ENCODE results near the gene RAB33A.

RAB33A gene

DNA sequence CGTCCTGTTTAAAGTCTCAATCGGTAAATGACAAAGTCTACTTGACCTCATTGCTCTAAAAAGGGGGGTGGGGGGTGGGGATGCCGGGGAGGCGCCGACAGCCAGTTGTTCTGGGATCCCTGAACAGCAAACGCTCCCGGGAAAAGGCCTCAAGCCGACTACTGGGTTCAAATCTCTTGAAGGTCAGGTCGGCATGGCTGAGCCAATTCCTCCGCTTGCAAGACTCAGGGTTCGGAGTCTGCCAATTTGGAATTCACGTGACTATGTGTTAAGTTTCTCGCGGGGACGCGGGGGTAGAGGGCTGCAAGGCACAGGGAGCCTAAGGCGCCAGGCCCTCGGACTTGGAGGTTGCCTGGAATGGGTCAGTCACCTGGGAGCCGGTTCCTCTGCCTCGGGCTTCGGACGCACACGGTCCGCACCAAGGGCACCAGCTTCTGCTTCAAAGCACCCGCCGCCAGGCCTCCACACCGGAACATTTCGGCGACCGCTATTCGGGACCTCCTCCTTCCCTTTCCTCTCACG, 6.5 kb upstream of the RAB33A start:
- H3K9me3 Mint-ChIP-seq, result no peaks in the 10 kb centered on the region
- H3K27me3 Mint-ChIP-seq, result no peaks in the 10 kb centered on the region
- peak overlapping the region; percentile 96 for H3K27ac Mint-ChIP-seq
- H3K4me3 Mint-ChIP-seq, result peak overlapping the region; percentile 97
- peaks cover 39% of the 10 kb centered on the region for H3K4me1 Mint-ChIP-seq (ENCODE audit: low read depth)
- H3K36me3 Mint-ChIP-seq (ENCODE audit: low read depth), result peaks cover 9% of the 10 kb centered on the region

DNA sequence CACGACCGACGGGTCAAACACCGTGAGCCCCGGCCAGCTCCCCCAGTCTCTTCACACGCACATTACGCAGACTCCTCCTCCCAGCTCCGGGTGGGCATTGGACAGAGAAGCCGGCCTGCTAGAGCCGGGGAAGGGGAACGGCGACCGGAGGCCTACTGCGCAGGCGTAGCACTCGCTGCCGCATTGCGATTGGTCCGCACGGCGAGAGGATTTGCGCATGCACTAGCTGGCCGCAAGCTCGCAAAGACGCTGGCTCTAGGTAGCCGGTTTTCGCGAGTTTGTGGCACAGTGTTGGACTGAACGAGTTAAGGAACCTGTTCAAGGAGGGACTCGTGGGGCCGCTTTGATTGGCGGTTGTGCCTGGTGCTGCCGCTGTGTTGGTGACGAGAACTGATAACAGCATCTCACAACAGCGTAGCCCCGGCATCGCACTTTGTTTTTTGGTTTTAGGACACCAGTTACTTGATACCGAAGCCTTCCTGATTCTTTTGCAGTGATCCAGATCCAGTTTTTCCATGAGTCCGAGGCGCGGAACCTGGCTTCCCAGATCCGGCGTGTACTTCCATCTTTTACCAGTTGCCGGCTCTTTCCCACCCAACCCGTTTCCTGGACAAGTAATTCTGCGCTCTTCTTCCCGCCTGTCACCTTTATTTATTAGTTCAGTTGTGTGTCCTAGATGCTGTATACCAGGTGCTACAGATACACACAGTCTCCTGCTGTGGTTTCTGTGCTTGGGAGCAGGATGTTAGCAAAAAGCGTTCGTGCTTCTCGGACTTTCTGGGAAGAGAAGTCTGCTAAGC, 5.9 kb upstream of the RAB33A start, which contains the start of gene AIFM1:
Gene AIFM1, minus strand, starts transcription at position 139 of the 800 bp plus-strand sequence. CDS start 185 bp downstream, outside the sequence.
- Mint-ChIP-seq H3K27ac (peak within 1 kb of the TSS; percentile 96), H3K36me3 (ENCODE audit: low read depth) (peaks cover 9% of the 10 kb centered on the region), H3K27me3 (no peaks in the 10 kb centered on the region), H3K4me1 (ENCODE audit: low read depth) (peaks cover 45% of the 10 kb centered on the region), H3K9me3 (no peaks in the 10 kb centered on the region), H3K4me3 (peak within 1 kb of the TSS; percentile 97)

DNA sequence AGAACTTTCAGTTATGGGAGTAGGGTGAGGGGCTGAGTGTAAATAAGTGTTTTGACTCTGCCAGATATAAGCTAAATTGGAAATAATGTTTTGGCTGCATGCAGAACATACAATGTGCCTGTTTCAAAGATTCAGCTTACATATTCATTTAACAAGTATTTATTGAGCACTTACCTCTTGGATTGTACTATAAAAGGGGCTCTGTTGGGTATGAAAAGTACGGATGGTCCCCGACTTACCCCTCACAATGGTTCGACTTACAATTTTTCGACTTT, 5.3 kb upstream of the RAB33A start:
- Mint-ChIP-seq H3K27ac (peak overlapping the region; percentile 96), H3K36me3 (ENCODE audit: low read depth) (peaks cover 9% of the 10 kb centered on the region), H3K9me3 (no peaks in the 10 kb centered on the region), H3K4me1 (ENCODE audit: low read depth) (peaks cover 47% of the 10 kb centered on the region), H3K4me3 (peak overlapping the region; percentile 97), H3K27me3 (no peaks in the 10 kb centered on the region)

DNA sequence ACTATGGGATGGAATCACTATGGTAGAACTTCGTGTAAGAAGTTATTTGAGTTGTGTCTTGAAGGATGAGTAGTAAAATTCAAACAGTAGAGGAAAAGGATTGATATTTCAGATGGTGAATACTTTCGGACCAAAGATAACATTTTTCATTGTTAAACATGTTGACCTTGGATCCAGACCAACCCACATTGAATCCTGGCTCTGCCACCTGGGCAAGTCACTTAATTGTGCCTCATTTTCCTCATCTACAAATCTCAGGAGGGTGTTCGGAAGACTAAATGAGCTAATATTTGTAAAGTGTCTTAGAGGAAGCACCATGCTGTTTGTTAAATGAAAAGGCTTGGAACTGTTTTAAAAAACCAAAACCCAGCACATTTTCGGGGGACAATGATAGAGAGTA, 4.7 kb upstream of the RAB33A start:
- peak overlapping the region; percentile 96 for H3K27ac Mint-ChIP-seq
- H3K36me3 Mint-ChIP-seq (ENCODE audit: low read depth), result peaks cover 9% of the 10 kb centered on the region
- H3K9me3 Mint-ChIP-seq, result no peaks in the 10 kb centered on the region
- peaks cover 44% of the 10 kb centered on the region for H3K4me1 Mint-ChIP-seq (ENCODE audit: low read depth)
- H3K4me3 Mint-ChIP-seq, result peak overlapping the region; percentile 97
- H3K27me3 Mint-ChIP-seq, result no peaks in the 10 kb centered on the region

DNA sequence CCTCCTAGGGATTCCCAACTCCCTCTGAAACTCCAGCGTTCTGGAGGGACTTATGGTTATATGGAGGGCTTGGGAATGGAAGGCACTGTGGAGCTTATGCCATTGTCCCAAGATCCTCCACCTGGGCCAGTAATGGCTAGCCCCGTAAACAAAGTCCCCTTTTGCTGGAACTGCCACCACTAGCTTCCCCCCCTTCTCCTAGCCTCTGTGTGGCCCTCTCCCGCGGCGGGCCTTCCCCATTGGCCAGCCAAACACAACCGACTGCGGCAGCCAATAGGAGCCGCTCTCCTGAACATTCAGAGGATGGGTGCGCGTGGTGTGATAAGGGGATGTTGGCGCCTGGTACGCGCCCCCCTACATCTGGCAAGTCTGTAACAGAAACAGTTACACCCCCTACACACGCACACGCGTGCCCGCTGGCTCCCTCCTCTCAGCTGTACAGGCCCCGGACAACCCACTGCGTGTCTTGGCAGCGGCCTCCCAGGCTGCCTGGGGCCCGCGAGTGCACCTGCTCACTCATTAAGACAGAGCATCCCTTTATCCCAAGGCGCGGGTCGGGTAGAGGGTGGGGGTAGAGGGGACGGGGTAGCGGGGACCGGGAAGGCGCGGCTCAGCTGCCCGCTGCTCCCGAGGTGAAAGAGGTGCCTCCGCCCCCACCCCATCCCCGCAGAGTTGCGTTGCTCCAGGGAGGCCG, 863 bp upstream of the RAB33A start:
- Mint-ChIP-seq H3K9me3 (no peaks in the 10 kb centered on the region), H3K36me3 (ENCODE audit: low read depth) (no peaks in the 10 kb centered on the region), H3K27me3 (no peaks in the 10 kb centered on the region)

DNA sequence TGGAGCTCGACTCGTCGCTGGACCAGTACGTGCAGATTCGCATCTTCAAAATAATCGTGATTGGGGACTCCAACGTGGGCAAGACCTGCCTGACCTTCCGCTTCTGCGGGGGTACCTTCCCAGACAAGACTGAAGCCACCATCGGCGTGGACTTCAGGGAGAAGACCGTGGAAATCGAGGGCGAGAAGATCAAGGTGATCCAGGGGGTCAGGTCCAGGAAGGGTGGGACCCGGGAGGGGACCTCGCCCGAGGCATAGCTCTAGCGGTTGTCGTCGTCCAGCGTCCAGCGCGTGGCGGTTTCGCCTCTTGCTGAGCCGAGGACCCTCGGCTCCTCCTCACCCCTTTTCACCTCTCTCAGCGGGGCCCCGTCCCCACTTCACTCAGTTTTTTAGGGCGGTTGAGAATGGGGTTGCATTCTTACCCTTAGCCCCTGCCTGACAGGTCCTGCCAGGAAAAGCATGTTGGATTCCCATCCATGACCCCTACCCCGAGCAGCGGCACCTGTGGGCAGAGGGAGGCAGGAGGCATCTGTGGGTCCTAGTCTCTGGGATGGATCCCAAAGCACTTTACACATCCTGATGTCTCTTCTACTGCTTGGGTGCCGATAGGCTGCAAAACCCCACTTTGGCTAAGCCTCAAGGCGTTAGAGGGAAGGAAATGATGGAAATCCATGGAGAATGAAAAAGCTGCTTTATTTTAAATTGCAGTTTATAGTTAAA, 524 bp downstream of the RAB33A start:
- Mint-ChIP-seq H3K27me3 (no peaks in the 10 kb centered on the region), H3K36me3 (ENCODE audit: low read depth) (no peaks in the 10 kb centered on the region), H3K4me1 (ENCODE audit: low read depth) (peaks cover 52% of the 10 kb centered on the region), H3K4me3 (peak overlapping the region; percentile 91), H3K27ac (peak overlapping the region; percentile 95), H3K9me3 (no peaks in the 10 kb centered on the region)

More for the DNA sequence above, 863 bp upstream of the RAB33A start:
- Mint-ChIP-seq H3K27ac (peak overlapping the region; percentile 81), H3K4me3 (peak overlapping the region; percentile 91), H3K4me1 (ENCODE audit: low read depth) (peaks cover 46% of the 10 kb centered on the region)

DNA sequence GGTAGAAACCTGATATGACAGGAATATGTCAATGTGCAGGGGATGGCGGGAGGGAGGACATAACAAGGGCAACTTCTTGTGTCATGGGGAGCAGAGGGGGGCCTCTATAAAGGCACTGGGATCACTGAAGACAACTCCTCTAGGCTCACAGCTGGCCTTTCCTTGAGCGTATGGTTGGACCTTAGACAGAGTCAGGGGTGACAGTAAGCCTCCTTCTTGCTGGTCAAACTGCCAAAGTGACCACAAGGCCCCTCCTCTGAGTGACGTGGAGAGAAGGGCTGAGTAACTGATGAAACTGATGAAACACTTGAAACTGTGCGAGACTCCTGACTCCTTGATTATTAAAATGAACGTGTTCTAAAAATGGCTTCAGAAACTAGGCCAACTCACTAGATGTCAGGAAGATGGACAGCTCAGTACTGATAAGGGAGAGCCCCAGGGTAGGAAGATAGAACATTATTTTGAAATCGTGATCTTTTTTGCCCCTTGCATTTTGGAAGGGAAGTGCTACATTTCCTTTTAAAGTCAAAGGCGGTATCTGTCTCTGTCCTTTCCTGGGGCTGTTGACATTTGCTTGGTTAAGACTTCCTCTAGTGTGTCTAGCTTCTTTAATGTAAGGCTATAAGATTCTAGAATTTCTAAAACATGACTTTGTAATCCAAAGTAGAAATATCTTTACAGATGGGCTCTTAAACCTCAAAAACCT, 1.6 kb downstream of the RAB33A start:
- H3K4me1 Mint-ChIP-seq (ENCODE audit: low read depth), result peaks cover 62% of the 10 kb centered on the region
- H3K4me3 Mint-ChIP-seq, result peak overlapping the region; percentile 91
- H3K27me3 Mint-ChIP-seq, result no peaks in the 10 kb centered on the region
- no peaks in the 10 kb centered on the region for H3K9me3 Mint-ChIP-seq
- peak overlapping the region; percentile 95 for H3K27ac Mint-ChIP-seq
- peaks cover 8% of the 10 kb centered on the region for H3K36me3 Mint-ChIP-seq (ENCODE audit: low read depth)

DNA sequence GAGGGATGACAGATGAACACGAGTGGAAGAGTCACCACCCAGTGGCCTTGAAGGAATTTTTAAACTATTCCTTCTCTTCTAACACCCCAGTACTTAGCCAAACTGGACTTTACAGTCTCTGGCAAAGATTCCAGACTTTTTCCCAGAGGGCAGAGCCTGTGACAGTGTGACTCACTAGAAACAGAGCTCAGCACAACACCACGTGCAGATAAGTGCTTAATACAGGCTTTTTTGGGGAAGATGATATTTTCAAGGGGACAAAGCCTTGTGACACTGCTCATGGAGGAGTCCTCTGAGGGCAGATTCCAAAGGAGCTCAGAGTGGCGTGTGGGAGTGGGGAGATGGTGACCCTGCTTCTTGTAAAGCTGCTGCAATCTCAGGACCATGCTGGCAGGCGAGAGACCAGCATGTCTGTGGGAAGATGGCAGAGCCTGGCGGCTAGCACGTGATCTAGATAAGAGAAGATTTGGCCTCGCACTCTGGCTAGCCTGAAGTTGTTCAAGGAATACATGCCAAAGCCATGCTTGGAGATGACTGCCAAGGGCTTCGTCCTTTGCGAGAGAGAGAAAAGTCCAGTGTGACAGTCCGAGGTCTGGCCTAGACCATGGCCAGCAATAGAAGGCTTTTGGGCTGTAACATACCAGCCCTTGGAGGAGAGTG, 2.4 kb downstream of the RAB33A start:
- Mint-ChIP-seq H3K27ac (peak overlapping the region; percentile 95), H3K9me3 (no peaks in the 10 kb centered on the region), H3K36me3 (ENCODE audit: low read depth) (peaks cover 8% of the 10 kb centered on the region), H3K27me3 (no peaks in the 10 kb centered on the region), H3K4me1 (ENCODE audit: low read depth) (peaks cover 66% of the 10 kb centered on the region), H3K4me3 (peak overlapping the region; percentile 91)

DNA sequence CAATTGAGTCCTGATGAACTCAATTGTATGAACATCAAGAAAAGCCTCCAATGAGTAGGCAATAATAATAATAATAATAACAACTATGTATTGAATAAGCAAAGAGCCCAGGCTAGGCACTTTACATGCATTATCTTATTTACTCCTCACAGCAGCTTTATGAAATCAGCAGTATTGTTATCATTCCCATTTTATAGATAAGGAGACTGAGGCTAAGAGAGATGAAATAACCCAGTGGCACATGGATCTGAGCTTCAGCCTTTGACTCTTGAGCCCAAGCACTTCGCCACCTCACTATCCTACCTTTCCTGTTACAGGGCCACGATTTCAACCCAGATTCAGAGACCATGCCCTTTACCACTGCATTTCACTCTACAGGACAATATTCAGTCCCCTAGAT, 3.2 kb downstream of the RAB33A start:
- H3K36me3 Mint-ChIP-seq (ENCODE audit: low read depth), result peaks cover 15% of the 10 kb centered on the region
- H3K4me1 Mint-ChIP-seq (ENCODE audit: low read depth), result peaks cover 73% of the 10 kb centered on the region
- no peaks in the 10 kb centered on the region for H3K27me3 Mint-ChIP-seq
- H3K27ac Mint-ChIP-seq, result peak overlapping the region; percentile 45
- H3K9me3 Mint-ChIP-seq, result no peaks in the 10 kb centered on the region
- peak overlapping the region; percentile 41 for H3K4me3 Mint-ChIP-seq

DNA sequence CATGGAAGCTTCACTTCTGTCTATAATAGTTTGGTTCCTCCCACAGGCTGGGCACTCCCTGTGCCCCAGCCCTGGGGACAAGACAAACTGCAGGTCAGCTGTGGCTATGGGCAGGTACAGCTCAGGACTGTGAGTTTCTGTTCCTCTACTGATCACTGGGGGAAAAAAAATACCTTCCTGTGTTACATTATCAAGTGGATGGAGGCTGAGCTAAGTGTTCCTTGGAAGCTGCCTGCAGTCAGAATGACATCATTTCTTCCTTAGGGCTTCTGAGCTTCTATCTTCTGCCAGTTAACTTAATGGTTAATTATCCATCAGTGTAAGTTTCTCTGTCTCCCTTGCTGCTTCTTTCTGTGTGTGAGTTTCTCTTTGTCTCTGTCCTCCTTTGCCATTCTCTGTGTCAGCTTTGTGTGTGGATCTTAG, 4.6 kb downstream of the RAB33A start:
- Mint-ChIP-seq H3K36me3 (ENCODE audit: low read depth) (peaks cover 16% of the 10 kb centered on the region), H3K27ac (peak overlapping the region; percentile 74), H3K27me3 (no peaks in the 10 kb centered on the region), H3K4me1 (ENCODE audit: low read depth) (peaks cover 64% of the 10 kb centered on the region), H3K9me3 (no peaks in the 10 kb centered on the region), H3K4me3 (peak overlapping the region; percentile 43)

DNA sequence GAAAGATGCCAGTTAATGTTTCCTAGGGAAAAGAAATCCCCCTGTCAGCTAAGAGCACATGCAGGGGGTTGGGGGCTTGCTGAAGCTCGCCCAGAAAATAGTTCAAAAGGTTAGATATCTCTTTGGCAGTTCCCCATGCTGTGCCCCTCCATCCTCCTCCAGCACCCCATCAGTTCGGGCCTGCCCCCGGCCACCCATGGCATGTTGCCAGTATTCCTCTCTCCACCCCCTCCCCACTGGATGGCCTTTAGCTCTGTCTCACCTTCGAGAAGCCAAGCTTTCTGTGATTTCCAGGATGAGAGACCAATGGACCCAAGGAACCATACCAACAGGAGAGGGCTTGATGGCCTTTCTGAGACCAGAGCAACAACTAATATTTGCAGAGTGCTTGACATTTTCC, 5.2 kb downstream of the RAB33A start:
- Mint-ChIP-seq H3K36me3 (ENCODE audit: low read depth) (peaks cover 16% of the 10 kb centered on the region), H3K27me3 (no peaks in the 10 kb centered on the region), H3K4me1 (ENCODE audit: low read depth) (peaks cover 64% of the 10 kb centered on the region), H3K9me3 (no peaks in the 10 kb centered on the region), H3K27ac (no peak overlapping the region), H3K4me3 (no peak overlapping the region)

DNA sequence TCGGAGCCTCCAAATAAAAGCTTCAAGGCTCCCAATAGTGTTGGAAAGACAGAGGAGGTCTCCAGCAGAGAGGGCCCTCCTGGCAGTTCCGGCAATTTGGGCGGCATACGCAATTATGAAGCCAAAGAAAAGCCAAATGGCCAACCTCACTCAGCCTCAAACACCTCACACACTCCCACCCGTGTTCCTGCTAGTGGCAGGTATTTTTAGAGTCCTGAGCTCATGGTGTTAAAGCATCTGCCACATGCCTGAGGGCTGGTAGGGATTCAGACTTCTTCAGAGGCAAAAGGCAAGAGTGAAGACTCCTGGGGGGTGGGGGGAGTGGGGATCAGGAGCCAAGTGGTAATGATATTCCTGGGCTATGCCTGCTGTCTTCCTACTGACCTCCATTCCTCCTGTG, 7.4 kb downstream of the RAB33A start:
- H3K27me3 Mint-ChIP-seq, result no peaks in the 10 kb centered on the region
- peak overlapping the region; percentile 51 for H3K4me3 Mint-ChIP-seq
- peak overlapping the region; percentile 75 for H3K27ac Mint-ChIP-seq
- peaks cover 17% of the 10 kb centered on the region for H3K36me3 Mint-ChIP-seq (ENCODE audit: low read depth)
- no peaks in the 10 kb centered on the region for H3K9me3 Mint-ChIP-seq
- peaks cover 60% of the 10 kb centered on the region for H3K4me1 Mint-ChIP-seq (ENCODE audit: low read depth)

DNA sequence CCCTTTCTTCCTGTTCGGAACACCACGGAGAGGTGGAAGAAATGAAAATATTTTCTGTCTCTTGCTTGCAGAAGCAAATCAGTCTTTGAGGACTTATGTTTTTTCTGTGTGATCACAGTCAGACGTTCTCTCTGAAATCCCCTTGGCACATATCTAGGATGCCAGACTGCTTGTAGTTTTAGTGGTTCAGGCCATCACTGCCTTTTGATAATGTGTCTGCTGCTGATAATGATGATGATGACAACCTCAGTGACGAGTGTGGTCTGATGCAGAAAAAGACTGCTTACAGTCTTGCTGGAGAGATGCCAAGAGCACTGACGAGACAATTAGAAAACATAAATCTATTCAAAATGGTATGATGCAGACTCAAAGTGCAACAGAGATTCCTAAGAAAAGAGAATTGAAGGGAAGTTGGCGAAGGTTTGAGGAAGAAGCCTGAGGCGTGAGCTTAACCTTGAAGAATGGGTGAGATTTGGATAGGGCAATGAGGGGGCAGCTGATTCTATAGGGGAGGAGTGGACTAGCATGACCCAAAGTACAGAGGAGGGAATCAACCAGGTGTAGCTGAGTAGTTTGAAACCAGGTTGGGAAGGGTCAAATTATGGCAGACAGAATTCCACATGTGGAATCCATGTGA, 7.9 kb downstream of the RAB33A start:
- no peaks in the 10 kb centered on the region for H3K9me3 Mint-ChIP-seq
- H3K36me3 Mint-ChIP-seq (ENCODE audit: low read depth), result peaks cover 20% of the 10 kb centered on the region
- H3K4me1 Mint-ChIP-seq (ENCODE audit: low read depth), result peaks cover 61% of the 10 kb centered on the region
- H3K27ac Mint-ChIP-seq, result peak overlapping the region; percentile 75
- no peaks in the 10 kb centered on the region for H3K27me3 Mint-ChIP-seq
- peak overlapping the region; percentile 51 for H3K4me3 Mint-ChIP-seq

DNA sequence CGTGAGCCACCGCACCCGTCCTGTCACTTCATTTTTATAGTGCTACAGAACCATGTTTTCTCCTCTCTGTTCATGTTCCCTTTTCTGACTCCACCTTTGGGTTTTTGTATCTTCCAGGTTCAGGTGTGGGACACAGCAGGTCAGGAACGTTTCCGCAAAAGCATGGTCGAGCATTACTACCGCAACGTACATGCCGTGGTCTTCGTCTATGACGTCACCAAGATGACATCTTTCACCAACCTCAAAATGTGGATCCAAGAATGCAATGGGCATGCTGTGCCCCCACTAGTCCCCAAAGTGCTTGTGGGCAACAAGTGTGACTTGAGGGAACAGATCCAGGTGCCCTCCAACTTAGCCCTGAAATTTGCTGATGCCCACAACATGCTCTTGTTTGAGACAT, 12.4 kb downstream of the RAB33A start:
- H3K27me3 Mint-ChIP-seq, result no peaks in the 10 kb centered on the region
- H3K4me1 Mint-ChIP-seq (ENCODE audit: low read depth), result peaks cover 28% of the 10 kb centered on the region
- no peak overlapping the region for H3K4me3 Mint-ChIP-seq
- peaks cover 12% of the 10 kb centered on the region for H3K36me3 Mint-ChIP-seq (ENCODE audit: low read depth)
- H3K9me3 Mint-ChIP-seq, result no peaks in the 10 kb centered on the region
- peak overlapping the region; percentile 31 for H3K27ac Mint-ChIP-seq

Measured in stimulated activated naive CD8-positive, alpha-beta T cell treated with anti-CD3 and anti-CD28 coated beads, Interleukin-15, Interleukin-2, amounts not matched to agents 100 ng/mL and 50 ng/mL, for 24 hours (primary cell).